ENCODE data around the gene RPUSD1. TPM values are rescaled to one million over a fixed set of nuclear protein-coding genes. Genes with fewer than 3 reads are reported as not detected.

RPUSD1 gene
- total and polyA plus RNA-seq, 8 donors = 6.2 to 21.1 (median 9.8) TPM

DNA sequence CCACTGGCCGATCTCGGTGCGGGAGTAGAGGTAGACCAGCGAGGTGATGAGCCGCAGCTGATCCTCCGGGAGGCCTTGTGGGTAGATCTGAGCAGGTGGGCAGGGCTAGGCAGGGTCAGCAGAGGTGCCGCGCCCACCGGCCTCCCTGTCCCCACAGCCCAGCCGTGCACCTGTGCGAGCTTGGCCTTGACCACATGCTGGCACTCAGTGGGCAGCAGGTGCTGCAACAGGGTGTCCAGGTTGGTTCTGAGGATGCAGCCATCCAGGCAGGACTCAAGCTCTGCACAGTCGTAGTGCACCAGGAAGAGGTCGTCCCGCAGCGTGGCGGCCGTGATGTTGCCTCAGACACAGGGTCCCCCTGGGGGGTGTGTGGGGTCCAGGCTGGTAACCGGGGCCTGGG, 15.2 kb downstream of the RPUSD1 start:
- Histone ChIP-seq H3K27me3 (no peaks in the 10 kb centered on the region), H3K4me3 (no peak overlapping the region), H3K27ac (no peak overlapping the region), H3K36me3 (no peaks in the 10 kb centered on the region), H3K4me1 (no peaks in the 10 kb centered on the region), H3K9me3 (no peaks in the 10 kb centered on the region)
- intact Hi-C loops (cut with DNase I) = no loop called here
- peak in 1 of 6 donors; percentile 52 for DNase-seq
- no peak for FAIRE-seq
- WGBS, 2 donors = 63 to 77% methylated on average over 16 to 18 of the region's 18 CpGs
- no peak for ATAC-seq
- TF ChIP-seq, protein P1, sequence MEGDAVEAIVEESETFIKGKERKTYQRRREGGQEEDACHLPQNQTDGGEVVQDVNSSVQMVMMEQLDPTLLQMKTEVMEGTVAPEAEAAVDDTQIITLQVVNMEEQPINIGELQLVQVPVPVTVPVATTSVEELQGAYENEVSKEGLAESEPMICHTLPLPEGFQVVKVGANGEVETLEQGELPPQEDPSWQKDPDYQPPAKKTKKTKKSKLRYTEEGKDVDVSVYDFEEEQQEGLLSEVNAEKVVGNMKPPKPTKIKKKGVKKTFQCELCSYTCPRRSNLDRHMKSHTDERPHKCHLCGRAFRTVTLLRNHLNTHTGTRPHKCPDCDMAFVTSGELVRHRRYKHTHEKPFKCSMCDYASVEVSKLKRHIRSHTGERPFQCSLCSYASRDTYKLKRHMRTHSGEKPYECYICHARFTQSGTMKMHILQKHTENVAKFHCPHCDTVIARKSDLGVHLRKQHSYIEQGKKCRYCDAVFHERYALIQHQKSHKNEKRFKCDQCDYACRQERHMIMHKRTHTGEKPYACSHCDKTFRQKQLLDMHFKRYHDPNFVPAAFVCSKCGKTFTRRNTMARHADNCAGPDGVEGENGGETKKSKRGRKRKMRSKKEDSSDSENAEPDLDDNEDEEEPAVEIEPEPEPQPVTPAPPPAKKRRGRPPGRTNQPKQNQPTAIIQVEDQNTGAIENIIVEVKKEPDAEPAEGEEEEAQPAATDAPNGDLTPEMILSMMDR (IDR thresholded peaks at IDR 0.05) = no peak

- FAIRE-seq (no peak), ATAC-seq (no peak), DNase-seq (peak in 2 of 6 donors; percentile 29 to 59)
- intact Hi-C loops (cut with DNase I) = no loop called here
- H3K4me1 ChIP-seq = no peaks in the 10 kb centered on the region
- H3K27me3 ChIP-seq = no peaks in the 10 kb centered on the region
- no peak overlapping the region for H3K27ac ChIP-seq
- no peak overlapping the region for H3K4me3 ChIP-seq
- WGBS, 2 donors = 47 to 68% methylated on average over 3 to 12 of the region's 13 CpGs
- no peaks in the 10 kb centered on the region for H3K9me3 ChIP-seq
- H3K36me3 ChIP-seq = no peaks in the 10 kb centered on the region
- TF ChIP-seq, protein P1 (IDR thresholded peaks at IDR 0.05) = no peak
These were observed 17.8 kb downstream of the RPUSD1 start for GRCh38 chr16:770411-770810.

GRCh38 chr16:769934-770333, 18.2 kb downstream of the RPUSD1 start:
- intact Hi-C loops (cut with DNase I) = no loop called here
- no peak for ATAC-seq
- peak in 1 of 6 donors; percentile 76 for DNase-seq
- no peak for FAIRE-seq
- H3K27ac ChIP-seq = no peak overlapping the region
- H3K36me3 ChIP-seq = no peaks in the 10 kb centered on the region
- TF ChIP-seq, protein P1 (IDR thresholded peaks at IDR 0.05) = no peak
- H3K9me3 ChIP-seq = no peaks in the 10 kb centered on the region
- no peaks in the 10 kb centered on the region for H3K27me3 ChIP-seq
- H3K4me3 ChIP-seq = no peak overlapping the region
- WGBS, 2 donors = 67 to 69% methylated on average over 18 to 19 of the region's 19 CpGs
- H3K4me1 ChIP-seq = no peaks in the 10 kb centered on the region

DNA sequence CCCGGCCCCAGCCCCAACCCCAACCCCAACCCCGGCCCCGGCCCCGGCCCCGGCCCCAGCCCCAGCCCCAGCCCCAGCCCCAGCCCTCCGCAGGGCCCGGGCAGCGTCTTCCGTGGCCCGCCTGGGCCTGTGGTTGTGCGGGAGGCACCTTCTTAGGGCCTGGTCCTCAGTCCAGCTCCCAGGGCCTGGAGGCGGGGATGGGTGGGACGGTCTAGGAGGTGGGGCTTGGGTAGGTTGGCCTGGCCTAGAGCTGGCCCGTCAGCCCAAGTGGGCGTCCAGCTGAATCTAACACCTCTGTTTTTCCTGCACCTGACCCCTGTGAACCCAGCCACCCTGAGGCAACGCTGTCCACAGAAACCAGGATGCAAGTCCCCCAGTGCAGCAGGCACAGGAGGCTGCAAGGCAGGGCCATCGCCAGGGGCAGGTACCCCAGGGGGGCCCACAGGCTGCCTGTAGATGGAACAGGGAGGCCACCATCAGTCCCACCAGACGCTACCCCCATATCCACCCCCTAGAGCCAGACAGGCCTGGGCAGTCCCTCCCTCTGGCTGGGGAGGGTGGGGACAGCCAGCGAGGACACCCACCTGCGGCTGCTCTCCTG, 18.9 kb downstream of the RPUSD1 start:
- Histone ChIP-seq H3K4me3 (no peak overlapping the region), H3K4me1 (no peaks in the 10 kb centered on the region), H3K27ac (no peak overlapping the region), H3K36me3 (no peaks in the 10 kb centered on the region), H3K27me3 (no peaks in the 10 kb centered on the region), H3K9me3 (no peaks in the 10 kb centered on the region)
- intact Hi-C loops (cut with DNase I) = no loop called here
- FAIRE-seq (no peak), DNase-seq (peak in 1 of 6 donors; percentile 66), ATAC-seq (no peak)
- TF ChIP-seq, protein P1 (IDR thresholded peaks at IDR 0.05) = no peak
- 41 to 66% methylated on average over 19 to 20 of the region's 20 CpGs for WGBS, 2 donors

- intact Hi-C loops (cut with DNase I) = no loop called here
- FAIRE-seq = no peak
- 48 to 73% methylated on average over 21 of the region's 21 CpGs for WGBS, 2 donors
- Histone ChIP-seq H3K27ac (no peak overlapping the region), H3K27me3 (no peaks in the 10 kb centered on the region), H3K9me3 (no peaks in the 10 kb centered on the region), H3K36me3 (no peaks in the 10 kb centered on the region), H3K4me3 (no peak overlapping the region), H3K4me1 (no peaks in the 10 kb centered on the region)
- TF ChIP-seq, protein P1 (IDR thresholded peaks at IDR 0.05) = no peak
- ATAC-seq = no peak
- DNase-seq = peak in 2 of 6 donors; percentile 26 to 81
These were observed 19.8 kb downstream of the RPUSD1 start for GRCh38 chr16:768428-768827.

All from pancreas (tissue), 10 donors.